HS-27A (cell line): ENCODE measurements around the gene RNPC3.

Experiments used
- DNase-seq: peaks from one replicate; pipeline ENCODE4 v3.0.0-alpha.2; 2012; ENCODE audit warnings: low read depth, missing footprints

The RNPC3 gene, protein sequence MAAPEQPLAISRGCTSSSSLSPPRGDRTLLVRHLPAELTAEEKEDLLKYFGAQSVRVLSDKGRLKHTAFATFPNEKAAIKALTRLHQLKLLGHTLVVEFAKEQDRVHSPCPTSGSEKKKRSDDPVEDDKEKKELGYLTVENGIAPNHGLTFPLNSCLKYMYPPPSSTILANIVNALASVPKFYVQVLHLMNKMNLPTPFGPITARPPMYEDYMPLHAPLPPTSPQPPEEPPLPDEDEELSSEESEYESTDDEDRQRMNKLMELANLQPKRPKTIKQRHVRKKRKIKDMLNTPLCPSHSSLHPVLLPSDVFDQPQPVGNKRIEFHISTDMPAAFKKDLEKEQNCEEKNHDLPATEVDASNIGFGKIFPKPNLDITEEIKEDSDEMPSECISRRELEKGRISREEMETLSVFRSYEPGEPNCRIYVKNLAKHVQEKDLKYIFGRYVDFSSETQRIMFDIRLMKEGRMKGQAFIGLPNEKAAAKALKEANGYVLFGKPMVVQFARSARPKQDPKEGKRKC

GRCh38 chr1:103525607-103526507 is at the start of gene RNPC3:
RNPC3 (plus strand) TSS chr1:103525699; CDS start chr1:103526071, 372 bp downstream.
- DNase-seq: peak; percentile 88

- no peak for DNase-seq
Observed at GRCh38 chr1:103477101-103477500, 48.4 kb upstream of the RNPC3 start.

GRCh38 chr1:103489935-103490334 is 35.6 kb upstream of the RNPC3 start:
- no peak for DNase-seq

- no peak for DNase-seq
Observed at GRCh38 chr1:103492003-103492625, 33.4 kb upstream of the RNPC3 start.

DNA sequence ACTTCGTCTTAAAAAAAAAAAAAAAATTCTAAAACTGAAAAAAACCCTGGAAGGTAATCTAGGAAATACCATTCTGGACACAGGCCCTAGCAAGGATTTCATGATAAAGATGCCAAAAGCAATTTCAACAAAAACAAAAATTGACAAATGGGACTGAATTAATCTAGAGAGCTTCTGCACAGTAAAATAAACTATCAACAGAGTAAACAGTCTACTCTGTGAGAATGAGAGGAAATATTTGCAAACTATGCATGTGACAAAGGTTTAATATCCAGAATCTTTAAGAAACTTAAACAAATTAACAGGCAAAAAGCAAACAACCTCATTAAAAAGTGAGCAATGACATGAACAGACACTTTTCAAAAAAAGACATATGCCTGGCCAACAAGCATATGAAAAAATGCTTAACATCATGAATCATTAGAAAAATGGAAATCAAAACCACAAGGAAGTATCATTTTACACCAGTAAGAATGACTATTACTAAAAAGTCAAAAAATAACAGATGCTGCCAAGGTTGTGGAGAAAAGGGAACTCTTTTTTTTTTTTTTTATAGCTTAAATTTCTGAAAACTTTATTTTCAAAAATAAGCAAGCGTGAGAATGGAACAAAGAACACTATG is 29.4 kb upstream of the RNPC3 start:
- DNase-seq: no peak

DNA sequence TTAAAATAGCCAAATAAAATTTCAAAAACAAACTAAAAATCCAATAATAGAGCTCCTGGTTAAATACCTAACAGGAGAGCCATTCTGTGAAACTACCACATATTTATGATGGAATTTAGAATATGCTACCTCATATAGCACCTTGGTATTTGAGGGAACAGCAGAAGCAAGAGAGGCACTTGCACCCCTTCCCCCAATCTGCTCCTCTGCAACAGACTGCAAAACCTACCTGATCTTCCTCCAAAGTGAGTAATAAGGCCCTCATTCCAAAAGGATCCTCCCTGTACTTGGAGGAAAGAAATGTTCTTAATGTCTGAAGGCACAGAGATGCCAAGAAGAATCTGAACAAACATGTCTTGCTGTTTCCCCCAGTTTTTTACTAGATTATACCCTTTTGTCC is 28.1 kb upstream of the RNPC3 start:
- DNase-seq: no peak

GRCh38 chr1:103509250-103509649 is 16.2 kb upstream of the RNPC3 start:
- DNase-seq: no peak

- no peak for DNase-seq
Observed at GRCh38 chr1:103513711-103514110, 11.8 kb upstream of the RNPC3 start.

GRCh38 chr1:103514920-103515503 is 10.5 kb upstream of the RNPC3 start:
- DNase-seq: peak; percentile 55

GRCh38 chr1:103516283-103516682 is 9.2 kb upstream of the RNPC3 start:
- no peak for DNase-seq

DNA sequence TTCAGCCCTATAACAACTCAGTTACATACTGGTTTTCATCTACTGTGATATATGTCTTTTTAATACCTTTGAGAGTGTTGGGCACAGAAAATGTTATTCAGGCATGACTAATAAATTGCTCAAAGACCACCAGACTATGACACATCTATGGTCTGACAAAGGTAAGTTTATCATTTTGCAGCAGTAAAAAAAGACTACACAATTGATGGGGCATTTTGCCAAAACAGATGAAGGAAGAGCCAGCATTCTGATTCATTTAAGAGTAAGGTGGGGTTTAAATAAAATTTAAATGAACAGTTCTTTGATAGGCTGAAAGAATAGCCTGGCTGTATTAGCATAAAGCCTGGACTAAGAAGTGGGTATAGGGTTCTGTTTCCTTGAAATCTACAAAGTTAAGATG is 8.8 kb upstream of the RNPC3 start:
- no peak for DNase-seq

DNA sequence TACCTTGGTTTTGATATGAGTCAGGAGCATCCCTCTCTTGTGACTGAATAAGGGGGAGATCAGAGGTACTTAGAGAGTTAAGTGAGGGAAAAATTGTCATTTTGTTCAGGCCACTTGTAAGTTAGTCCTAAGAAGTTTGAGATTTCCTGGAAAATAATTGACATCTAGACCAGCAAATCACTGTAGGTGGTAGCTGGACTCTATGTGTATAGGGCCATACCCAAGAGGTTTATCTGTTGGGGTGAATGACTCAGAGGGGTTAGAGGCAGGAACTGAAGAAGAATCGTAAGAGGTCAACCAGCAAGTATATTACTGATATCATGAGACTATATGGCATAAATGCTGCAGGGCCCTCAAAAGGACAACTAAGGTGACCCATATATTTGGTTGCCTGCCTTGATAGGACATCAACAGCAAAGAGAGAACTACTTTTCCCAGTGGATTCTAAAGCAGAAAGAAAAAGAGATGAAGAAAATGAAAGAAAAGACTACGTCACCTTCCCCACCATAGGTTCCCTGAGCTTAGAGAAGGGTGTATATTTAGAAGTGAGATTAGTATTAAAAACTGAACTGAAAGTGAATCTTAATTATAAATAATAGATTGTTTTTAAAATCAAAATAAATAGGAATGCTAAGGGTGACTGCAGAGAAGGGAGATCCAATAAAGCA is 8.0 kb upstream of the RNPC3 start:
- DNase-seq: no peak

DNA sequence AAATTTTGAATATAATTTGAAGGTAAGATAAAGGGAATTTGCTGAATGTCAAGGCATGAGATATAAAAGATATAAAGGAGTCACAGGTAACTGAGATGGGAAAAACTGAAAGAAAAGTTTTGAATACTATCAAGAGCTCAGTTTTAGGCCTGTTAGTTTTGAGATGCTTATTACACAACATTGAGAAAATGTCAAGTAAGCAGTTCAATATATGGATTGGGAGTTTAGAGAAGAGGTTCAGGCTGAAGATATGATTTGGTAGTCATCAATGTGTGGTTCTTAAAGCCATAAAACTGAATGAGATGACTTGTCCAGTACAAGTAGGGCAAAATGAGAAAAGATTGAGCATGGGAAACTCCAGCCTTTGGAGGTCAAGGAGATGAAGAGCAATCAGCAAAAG is 4.7 kb upstream of the RNPC3 start:
- no peak for DNase-seq

GRCh38 chr1:103523346-103523745 is 2.2 kb upstream of the RNPC3 start:
- DNase-seq: no peak

DNA sequence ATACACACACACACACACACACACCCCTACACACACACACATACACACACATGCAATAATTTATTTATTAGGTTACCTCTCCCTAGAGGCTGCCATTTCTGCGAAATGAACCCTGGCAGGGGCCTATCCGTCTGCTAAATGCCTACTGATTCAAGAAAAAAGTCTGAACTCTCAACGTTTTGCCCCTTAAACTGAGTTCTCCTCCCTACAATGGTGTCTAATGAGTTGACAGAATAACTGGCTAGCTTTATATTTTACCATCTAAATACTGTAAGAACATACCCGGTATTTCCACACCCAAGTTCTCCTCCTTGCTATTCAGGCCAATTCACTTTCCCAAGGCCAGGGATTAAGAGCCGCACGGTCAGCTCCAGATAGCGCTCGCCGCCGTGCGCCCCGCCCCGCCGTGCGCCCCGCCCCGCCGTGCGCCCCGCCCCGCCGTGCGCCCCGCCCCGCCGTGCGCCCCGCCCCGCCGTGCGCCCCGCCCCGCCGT is 339 bp upstream of the RNPC3 start:
- DNase-seq: peak; percentile 47

- DNase-seq: no peak
Observed at GRCh38 chr1:103527331-103527730, 1.8 kb downstream of the RNPC3 start.

DNA sequence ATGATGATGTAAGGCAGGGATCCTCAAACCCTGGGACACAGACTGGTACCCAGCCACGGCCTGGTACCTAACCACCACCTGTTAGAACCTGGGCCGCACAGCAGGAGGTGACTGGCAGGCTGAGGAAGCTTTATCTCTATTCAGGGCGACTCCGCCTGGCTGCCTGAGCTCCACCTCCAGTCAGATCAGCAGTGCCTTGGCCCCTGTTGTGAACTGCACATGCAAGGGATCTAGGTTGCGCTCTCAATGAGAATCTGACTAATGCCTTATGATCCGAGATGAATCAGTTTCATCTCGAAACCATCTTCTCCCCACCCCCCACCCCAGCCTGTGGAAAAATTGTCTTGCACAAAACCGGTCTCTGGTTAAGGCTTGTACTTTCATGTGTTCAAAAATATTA is 4.2 kb downstream of the RNPC3 start:
- DNase-seq: no peak

DNA sequence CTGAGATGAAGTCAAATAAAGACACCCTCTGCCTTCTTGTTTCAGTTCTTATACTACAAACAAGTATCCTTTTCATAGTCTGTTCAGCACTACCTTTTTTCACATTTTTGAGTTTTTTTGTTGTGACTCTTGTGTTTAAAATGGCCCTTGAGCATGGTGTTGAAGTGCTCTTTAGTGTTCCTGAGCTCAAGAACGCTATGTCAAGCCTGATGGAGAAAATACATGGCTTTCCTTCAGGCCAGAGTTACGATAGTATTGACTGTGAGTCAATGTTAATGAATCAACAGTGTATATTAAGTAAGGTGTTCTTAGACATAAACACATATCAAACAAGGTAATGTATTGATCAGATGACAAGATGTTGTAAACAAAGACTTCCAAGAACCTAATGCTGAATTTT is 12.7 kb downstream of the RNPC3 start:
- no peak for DNase-seq

GRCh38 chr1:103541431-103541830 is 15.9 kb downstream of the RNPC3 start:
- no peak for DNase-seq

GRCh38 chr1:103546496-103546895 is 21.0 kb downstream of the RNPC3 start:
- DNase-seq: no peak

- DNase-seq: no peak
Observed at GRCh38 chr1:103547840-103548239, 22.3 kb downstream of the RNPC3 start.
